Activated naive CD4-positive, alpha-beta T cell treated with anti-CD3 and anti-CD28 coated beads, Interleukin-2, amount 50 U/mL, for 24 hours (primary cell): ENCODE results near the gene CMIP.

ENCODE experiments used
- H3K27ac Mint-ChIP-seq: one replicate; pipeline ENCODE4 v1.8.0; 2021; ENCODE audit warnings: mild to moderate bottlenecking, mixed read lengths
- H3K27me3 Mint-ChIP-seq: one replicate; pipeline ENCODE4 v1.8.0; 2021; ENCODE audit warnings: mixed read lengths
- H3K36me3 Mint-ChIP-seq: one replicate; pipeline ENCODE4 v1.8.0; 2021; ENCODE audit warnings: mixed read lengths
- H3K4me1 Mint-ChIP-seq: one replicate; pipeline ENCODE4 v1.8.0; 2021; ENCODE audit warnings: mixed read lengths
- H3K4me3 Mint-ChIP-seq: one replicate; pipeline ENCODE4 v1.8.0; 2021; ENCODE audit warnings: mild to moderate bottlenecking, mixed read lengths
- H3K9me3 Mint-ChIP-seq: one replicate; pipeline ENCODE4 v1.8.0; 2021; ENCODE audit warnings: mixed read lengths

CMIP gene

GRCh38 chr16:81554979-81555378, 110.4 kb downstream of the CMIP start:
- Mint-ChIP-seq H3K27ac (no peak overlapping the region), H3K9me3 (no peaks in the 10 kb centered on the region), H3K4me3 (no peak overlapping the region), H3K36me3 (peaks cover 4% of the 10 kb centered on the region), H3K27me3 (no peaks in the 10 kb centered on the region), H3K4me1 (peaks cover 41% of the 10 kb centered on the region)

- H3K36me3 Mint-ChIP-seq: peaks cover 4% of the 10 kb centered on the region
- H3K4me3 Mint-ChIP-seq: no peak overlapping the region
- H3K9me3 Mint-ChIP-seq: no peaks in the 10 kb centered on the region
- no peaks in the 10 kb centered on the region for H3K27me3 Mint-ChIP-seq
- H3K27ac Mint-ChIP-seq: no peak overlapping the region
- peaks cover 39% of the 10 kb centered on the region for H3K4me1 Mint-ChIP-seq
These were observed 111.1 kb downstream of the CMIP start for GRCh38 chr16:81555660-81556059.

- H3K27me3 Mint-ChIP-seq: no peaks in the 10 kb centered on the region
- H3K9me3 Mint-ChIP-seq: no peaks in the 10 kb centered on the region
- no peak overlapping the region for H3K27ac Mint-ChIP-seq
- no peak overlapping the region for H3K4me3 Mint-ChIP-seq
- peaks cover 2% of the 10 kb centered on the region for H3K36me3 Mint-ChIP-seq
- peaks cover 31% of the 10 kb centered on the region for H3K4me1 Mint-ChIP-seq
These were observed 112.2 kb downstream of the CMIP start for GRCh38 chr16:81556715-81557284.

GRCh38 chr16:81558077-81558443, 113.5 kb downstream of the CMIP start:
- H3K4me3 Mint-ChIP-seq: no peak overlapping the region
- H3K27ac Mint-ChIP-seq: no peak overlapping the region
- H3K27me3 Mint-ChIP-seq: no peaks in the 10 kb centered on the region
- peaks cover 20% of the 10 kb centered on the region for H3K4me1 Mint-ChIP-seq
- H3K36me3 Mint-ChIP-seq: peaks cover 2% of the 10 kb centered on the region
- no peaks in the 10 kb centered on the region for H3K9me3 Mint-ChIP-seq

- H3K9me3 Mint-ChIP-seq: no peaks in the 10 kb centered on the region
- H3K27me3 Mint-ChIP-seq: no peaks in the 10 kb centered on the region
- peaks cover 2% of the 10 kb centered on the region for H3K36me3 Mint-ChIP-seq
- H3K27ac Mint-ChIP-seq: no peak overlapping the region
- H3K4me3 Mint-ChIP-seq: no peak overlapping the region
- H3K4me1 Mint-ChIP-seq: peaks cover 17% of the 10 kb centered on the region
These were observed 114.0 kb downstream of the CMIP start for GRCh38 chr16:81558444-81559175.

GRCh38 chr16:81560979-81561657, 116.5 kb downstream of the CMIP start:
- no peak overlapping the region for H3K4me3 Mint-ChIP-seq
- no peaks in the 10 kb centered on the region for H3K9me3 Mint-ChIP-seq
- peaks cover 14% of the 10 kb centered on the region for H3K4me1 Mint-ChIP-seq
- H3K27ac Mint-ChIP-seq: no peak overlapping the region
- no peaks in the 10 kb centered on the region for H3K27me3 Mint-ChIP-seq
- peaks cover 4% of the 10 kb centered on the region for H3K36me3 Mint-ChIP-seq

GRCh38 chr16:81562174-81562849, 117.7 kb downstream of the CMIP start:
- Mint-ChIP-seq H3K9me3 (no peaks in the 10 kb centered on the region), H3K36me3 (peaks cover 5% of the 10 kb centered on the region), H3K4me1 (peaks cover 15% of the 10 kb centered on the region), H3K27me3 (no peaks in the 10 kb centered on the region), H3K4me3 (no peak overlapping the region), H3K27ac (no peak overlapping the region)

- H3K27ac Mint-ChIP-seq: no peak overlapping the region
These were observed 118.3 kb downstream of the CMIP start for GRCh38 chr16:81562926-81563325.

GRCh38 chr16:81564421-81564911, 119.9 kb downstream of the CMIP start:
- Mint-ChIP-seq H3K9me3 (no peaks in the 10 kb centered on the region), H3K27ac (no peak overlapping the region), H3K36me3 (peaks cover 5% of the 10 kb centered on the region), H3K4me1 (peaks cover 33% of the 10 kb centered on the region), H3K4me3 (no peak overlapping the region), H3K27me3 (no peaks in the 10 kb centered on the region)

More at GRCh38 chr16:81562926-81563325, 118.3 kb downstream of the CMIP start:
- Mint-ChIP-seq H3K27me3 (no peaks in the 10 kb centered on the region), H3K36me3 (peaks cover 5% of the 10 kb centered on the region), H3K4me3 (no peak overlapping the region), H3K4me1 (peaks cover 21% of the 10 kb centered on the region), H3K9me3 (no peaks in the 10 kb centered on the region)

- H3K9me3 Mint-ChIP-seq: no peaks in the 10 kb centered on the region
- H3K27ac Mint-ChIP-seq: no peak overlapping the region
- H3K27me3 Mint-ChIP-seq: no peaks in the 10 kb centered on the region
- H3K4me3 Mint-ChIP-seq: no peak overlapping the region
- H3K4me1 Mint-ChIP-seq: peaks cover 40% of the 10 kb centered on the region
- H3K36me3 Mint-ChIP-seq: peaks cover 5% of the 10 kb centered on the region
These were observed 120.9 kb downstream of the CMIP start for GRCh38 chr16:81565321-81566028.

- peaks cover 40% of the 10 kb centered on the region for H3K4me1 Mint-ChIP-seq
- H3K36me3 Mint-ChIP-seq: peaks cover 5% of the 10 kb centered on the region
- peak overlapping the region; percentile 79 for H3K27ac Mint-ChIP-seq
- H3K9me3 Mint-ChIP-seq: no peaks in the 10 kb centered on the region
- no peak overlapping the region for H3K4me3 Mint-ChIP-seq
- H3K27me3 Mint-ChIP-seq: no peaks in the 10 kb centered on the region
These were observed 121.7 kb downstream of the CMIP start for GRCh38 chr16:81566086-81567007.

GRCh38 chr16:81567087-81567486, 122.5 kb downstream of the CMIP start:
- Mint-ChIP-seq H3K4me3 (no peak overlapping the region), H3K36me3 (peaks cover 5% of the 10 kb centered on the region), H3K27me3 (no peaks in the 10 kb centered on the region), H3K9me3 (no peaks in the 10 kb centered on the region), H3K4me1 (peaks cover 40% of the 10 kb centered on the region), H3K27ac (no peak overlapping the region)

- H3K36me3 Mint-ChIP-seq: peaks cover 5% of the 10 kb centered on the region
- H3K4me1 Mint-ChIP-seq: peaks cover 40% of the 10 kb centered on the region
- no peak overlapping the region for H3K4me3 Mint-ChIP-seq
- H3K27ac Mint-ChIP-seq: peak overlapping the region; percentile 74
- H3K27me3 Mint-ChIP-seq: no peaks in the 10 kb centered on the region
- H3K9me3 Mint-ChIP-seq: no peaks in the 10 kb centered on the region
These were observed 123.6 kb downstream of the CMIP start for GRCh38 chr16:81567987-81568748.

- Mint-ChIP-seq H3K27me3 (no peaks in the 10 kb centered on the region), H3K4me3 (no peak overlapping the region), H3K27ac (no peak overlapping the region), H3K36me3 (peaks cover 5% of the 10 kb centered on the region), H3K9me3 (no peaks in the 10 kb centered on the region), H3K4me1 (peaks cover 40% of the 10 kb centered on the region)
These were observed 124.1 kb downstream of the CMIP start for GRCh38 chr16:81568749-81569087.
